ENCODE measurements around the gene SOCS7.
A peak's percentile ranks its signal among the peaks of the same experiment; 100 is the strongest.

The SOCS7 gene

GRCh38 chr17:38351412-38352222, at the start of gene SOCS7:
TSS of gene SOCS7 (plus strand) at chr17:38351844. CDS start at chr17:38352053, 209 bp downstream.
- Histone ChIP-seq H3K27ac (ENCODE audit: low read depth, low read length) (peak within 1 kb of the TSS; percentile 48), H3K4me3 (ENCODE audit: low read length) (peak within 1 kb of the TSS; percentile 99), H3K27me3 (ENCODE audit: control insufficient read depth, low read length) (no peaks in the 10 kb centered on the region), H3K4me1 (ENCODE audit: control insufficient read depth, low read length) (peaks cover 41% of the 10 kb centered on the region), H3F3A (ENCODE audit: control insufficient read depth, insufficient read depth) (0 out of 2 replicates have a peak, but pooled peaks cover 6% of the 10 kb centered on the region), H3K9me3 (ENCODE audit: control insufficient read depth, insufficient read depth, low read length) (no peaks in the 10 kb centered on the region), H4K20me1 (ENCODE audit: control insufficient read depth, insufficient read depth, low read depth, low read length) (peaks cover 5% of the 10 kb centered on the region), H3K79me2 (ENCODE audit: control insufficient read depth, low read length) (peaks cover 48% of the 10 kb centered on the region), H3K36me3 (ENCODE audit: control insufficient read depth, low read length) (no peaks in the 10 kb centered on the region), H3K9me2 (replicated peaks; ENCODE audit: control insufficient read depth, low read length) (no peaks in the 10 kb centered on the region), H3K4me2 (ENCODE audit: low read length) (peak within 1 kb of the TSS; percentile 99)
- TF ChIP-seq CTCF (IDR thresholded peaks at IDR 0.05; ENCODE audit: low read depth, low read length, poor library complexity, severe bottlenecking) (no peak), EZH2phosphoT487 (IDR thresholded peaks at IDR 0.05; ENCODE audit: borderline replicate concordance, low read length) (no peak)

- Histone ChIP-seq H3K9me2 (replicated peaks; ENCODE audit: control insufficient read depth, low read length) (no peaks in the 10 kb centered on the region), H3K27ac (ENCODE audit: low read depth, low read length) (no peak overlapping the region), H3K9me3 (ENCODE audit: control insufficient read depth, insufficient read depth, low read length) (no peaks in the 10 kb centered on the region), H3K36me3 (ENCODE audit: control insufficient read depth, low read length) (peaks cover 16% of the 10 kb centered on the region), H3F3A (ENCODE audit: control insufficient read depth, insufficient read depth) (no peaks in the 10 kb centered on the region), H4K20me1 (ENCODE audit: control insufficient read depth, insufficient read depth, low read depth, low read length) (no peaks in the 10 kb centered on the region), H3K4me3 (ENCODE audit: low read length) (no peak overlapping the region), H3K79me2 (ENCODE audit: control insufficient read depth, low read length) (no peaks in the 10 kb centered on the region), H3K27me3 (ENCODE audit: control insufficient read depth, low read length) (no peaks in the 10 kb centered on the region), H3K4me2 (ENCODE audit: low read length) (no peak overlapping the region), H3K4me1 (ENCODE audit: control insufficient read depth, low read length) (no peaks in the 10 kb centered on the region)
- no peak for TF ChIP-seq EZH2phosphoT487 (IDR thresholded peaks at IDR 0.05; ENCODE audit: borderline replicate concordance, low read length)
- TF ChIP-seq CTCF (IDR thresholded peaks at IDR 0.05; ENCODE audit: low read depth, low read length, poor library complexity, severe bottlenecking) = no peak
Measured at GRCh38 chr17:38315497-38315896, 36.1 kb upstream of the SOCS7 start.

GRCh38 chr17:38317081-38317480, 34.6 kb upstream of the SOCS7 start:
- Histone ChIP-seq H3F3A (ENCODE audit: control insufficient read depth, insufficient read depth) (no peaks in the 10 kb centered on the region), H3K4me2 (ENCODE audit: low read length) (no peak overlapping the region), H3K79me2 (ENCODE audit: control insufficient read depth, low read length) (no peaks in the 10 kb centered on the region), H3K9me3 (ENCODE audit: control insufficient read depth, insufficient read depth, low read length) (no peaks in the 10 kb centered on the region), H3K27ac (ENCODE audit: low read depth, low read length) (no peak overlapping the region), H3K9me2 (replicated peaks; ENCODE audit: control insufficient read depth, low read length) (no peaks in the 10 kb centered on the region), H4K20me1 (ENCODE audit: control insufficient read depth, insufficient read depth, low read depth, low read length) (no peaks in the 10 kb centered on the region), H3K27me3 (ENCODE audit: control insufficient read depth, low read length) (no peaks in the 10 kb centered on the region), H3K4me3 (ENCODE audit: low read length) (no peak overlapping the region), H3K4me1 (ENCODE audit: control insufficient read depth, low read length) (no peaks in the 10 kb centered on the region), H3K36me3 (ENCODE audit: control insufficient read depth, low read length) (peaks cover 20% of the 10 kb centered on the region)
- no peak for TF ChIP-seq EZH2phosphoT487 (IDR thresholded peaks at IDR 0.05; ENCODE audit: borderline replicate concordance, low read length)
- no peak for TF ChIP-seq CTCF (IDR thresholded peaks at IDR 0.05; ENCODE audit: low read depth, low read length, poor library complexity, severe bottlenecking)
